ENCODE data around the gene RET.

GRCh38 chr10:43083764-43084163 lies 6.9 kb downstream of the RET start:
- TF ChIP-seq EP300 (IDR thresholded peaks at IDR 0.05) (no peak), POLR2A (IDR thresholded peaks at IDR 0.05) (no peak), CTCF (IDR thresholded peaks at IDR 0.05) (no peak)
